Calu3 (cell line): ENCODE results near the gene EEIG2. TPM values are rescaled to one million over a fixed set of nuclear protein-coding genes. Genes with fewer than 3 reads are reported as not detected.

Experiments
- BruUV-seq: library from RNA; stranded (reverse); fragments of 400-500 nt; replicated peaks from 2 replicates; lab custom pipeline; 2021; lab: Mats Ljungman, UMichigan
- CTCF ChIA-PET: fragments of 300-600 bp; sonication (Branson Sonifier 250); formaldehyde crosslinking; loops from one replicate; lab custom pipeline; 2022; ENCODE audit warnings: antibody characterized with exemption; lab: Charles Lee
- DNase-seq: peaks from one replicate; pipeline ENCODE4 v3.0.0; 2022
- H3K27ac Mint-ChIP-seq: one replicate; pipeline ENCODE4 v1.8.0; 2022; ENCODE audit warnings: mixed read lengths; ENCODE audit not compliant: unreplicated experiment
- H3K27me3 Mint-ChIP-seq: one replicate; pipeline ENCODE4 v1.8.0; 2022; ENCODE audit warnings: mixed read lengths; ENCODE audit not compliant: unreplicated experiment
- H3K36me3 Mint-ChIP-seq: one replicate; pipeline ENCODE4 v1.8.0; 2022; ENCODE audit warnings: mild to moderate bottlenecking, moderate library complexity, mixed read lengths; ENCODE audit not compliant: insufficient read depth, unreplicated experiment
- H3K4me1 Mint-ChIP-seq: one replicate; pipeline ENCODE4 v1.8.0; 2022; ENCODE audit warnings: mild to moderate bottlenecking, low read depth, mixed read lengths; ENCODE audit not compliant: unreplicated experiment
- H3K4me3 Mint-ChIP-seq: one replicate; pipeline ENCODE4 v1.8.0; 2022; ENCODE audit warnings: mild to moderate bottlenecking, low read depth, moderate library complexity, mixed read lengths; ENCODE audit not compliant: unreplicated experiment
- H3K9me3 Mint-ChIP-seq: one replicate; pipeline ENCODE4 v1.8.0; 2022; ENCODE audit warnings: low read depth, mixed read lengths; ENCODE audit not compliant: unreplicated experiment
- CTCF ChIP-seq: fragments of 200-600 bp; IDR thresholded peaks from one replicate; pipeline ENCODE4 v1.8.0; 2022; ENCODE audit warnings: antibody characterized with exemption; ENCODE audit not compliant: unreplicated experiment
- intact Hi-C: fragments of 100-400 bp; cut with micrococcal nuclease; formaldehyde crosslinking; loops from one replicate; pipeline ENCODE4 v1.10.0; 2022; ENCODE audit not compliant: unreplicated experiment
- total RNA-seq: library from RNA; stranded (reverse); gene quantifications from 2 replicates; pipeline ENCODE4 v1.2.3, GENCODE V29; 2022

EEIG2 gene
- total RNA-seq, 1 experiment from 2014 or later, result 13.6 TPM

GRCh38 chr1:108553905-108554304, 6.0 kb upstream of the EEIG2 start:
- Mint-ChIP-seq H3K27ac (no peak overlapping the region), H3K4me3 (no peak overlapping the region), H3K9me3 (no peaks in the 10 kb centered on the region), H3K27me3 (no peaks in the 10 kb centered on the region), H3K4me1 (no peaks in the 10 kb centered on the region), H3K36me3 (no peaks in the 10 kb centered on the region)
- intact Hi-C loops, result no loop called here
- DNase-seq, result no peak
- TF ChIP-seq CTCF, result no peak
- CTCF ChIA-PET, result no interaction called here
- no TSS peak for BruUV-seq

GRCh38 chr1:108554682-108555427, 5.0 kb upstream of the EEIG2 start:
- DNase-seq, result no peak
- Mint-ChIP-seq H3K27me3 (no peaks in the 10 kb centered on the region), H3K4me1 (no peaks in the 10 kb centered on the region), H3K9me3 (no peaks in the 10 kb centered on the region), H3K27ac (no peak overlapping the region), H3K4me3 (no peak overlapping the region), H3K36me3 (no peaks in the 10 kb centered on the region)
- BruUV-seq, result no TSS peak
- no peak for TF ChIP-seq CTCF
- CTCF ChIA-PET, result no interaction called here
- intact Hi-C loops, result no loop called here

- Mint-ChIP-seq H3K4me1 (no peaks in the 10 kb centered on the region), H3K27me3 (no peaks in the 10 kb centered on the region), H3K4me3 (no peak overlapping the region), H3K36me3 (peaks cover 8% of the 10 kb centered on the region), H3K9me3 (no peaks in the 10 kb centered on the region), H3K27ac (no peak overlapping the region)
- DNase-seq, result no peak
- BruUV-seq, result no TSS peak
- intact Hi-C loops, result no loop called here
- CTCF ChIA-PET, result no interaction called here
- TF ChIP-seq CTCF, result no peak
Measured at GRCh38 chr1:108556066-108556465, 3.8 kb upstream of the EEIG2 start.

GRCh38 chr1:108556499-108556898, 3.4 kb upstream of the EEIG2 start:
- no peak for DNase-seq
- no TSS peak for BruUV-seq
- no peak for TF ChIP-seq CTCF
- Mint-ChIP-seq H3K4me1 (no peaks in the 10 kb centered on the region), H3K9me3 (no peaks in the 10 kb centered on the region), H3K36me3 (peaks cover 8% of the 10 kb centered on the region), H3K27me3 (no peaks in the 10 kb centered on the region), H3K27ac (no peak overlapping the region), H3K4me3 (no peak overlapping the region)
- CTCF ChIA-PET, result no interaction called here
- intact Hi-C loops, result no loop called here
